Measurements from ENCODE around the gene PLEKHG2.

The PLEKHG2 gene

DNA sequence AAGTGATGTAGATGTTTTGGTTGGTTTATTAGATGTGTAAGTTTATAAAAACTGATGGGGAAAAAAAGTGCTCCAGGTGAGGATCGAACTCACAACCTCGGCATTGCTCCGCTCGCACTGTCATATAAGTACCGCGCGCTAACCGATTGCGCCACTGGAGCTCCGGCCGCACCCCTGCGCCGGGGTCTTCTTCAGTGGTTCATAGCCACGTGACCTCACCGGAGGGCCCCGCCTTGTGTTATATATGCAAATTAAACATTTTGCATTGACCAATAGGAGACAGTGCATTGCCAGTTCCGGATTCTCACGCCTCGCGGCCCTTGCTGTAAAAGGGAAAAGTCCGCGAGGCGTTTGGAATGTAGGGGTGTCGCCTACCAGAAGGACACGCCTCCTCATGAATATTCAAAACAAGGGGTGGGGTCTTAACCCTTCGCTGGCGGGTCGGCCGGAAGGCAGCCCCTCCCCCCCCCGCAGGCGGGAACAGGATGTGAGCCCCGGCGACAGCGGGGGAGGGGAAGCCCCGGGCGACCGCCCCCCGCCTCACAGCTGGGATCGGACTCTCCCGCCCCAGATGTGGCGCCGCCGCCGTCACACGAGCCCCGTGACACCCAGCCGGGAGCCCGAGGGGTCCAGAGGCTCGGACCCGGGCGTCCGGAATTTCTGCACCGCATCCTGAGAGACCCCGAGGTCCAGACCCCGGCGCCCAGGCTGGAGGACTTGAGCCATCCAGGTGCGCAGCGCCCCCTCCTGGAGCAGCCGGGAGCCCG lies at the start of gene PLEKHG2:
Gene PLEKHG2, plus strand, starts transcription at position 570 of the 767 bp plus-strand sequence. CDS start 1,418 bp downstream, outside the sequence.
- Histone ChIP-seq H3K27me3 (ENCODE audit: control insufficient read depth in 2 of 2, insufficient read depth in 2 of 2, low read length in 2 of 2) (peaks cover 2 to 7% of the 10 kb centered on the region in 2 donors), H3K9ac (ENCODE audit: low read depth in 1 of 2, low read length in 2 of 2) (peak within 1 kb of the TSS; percentile 98), H3K4me1 (ENCODE audit: control insufficient read depth in 2 of 2, insufficient read depth in 2 of 2, low read length in 2 of 2) (peaks cover 28 to 30% of the 10 kb centered on the region in 2 donors), H3K36me3 (ENCODE audit: control insufficient read depth in 2 of 2, insufficient read depth in 2 of 2, low read length in 2 of 2) (peaks cover 12 to 18% of the 10 kb centered on the region in 2 donors), H3K9me3 (ENCODE audit: control insufficient read depth in 2 of 2, low read length in 2 of 2) (no peaks in the 10 kb centered on the region), H3K27ac (ENCODE audit: low read depth in 2 of 2, low read length in 2 of 2) (peak within 1 kb of the TSS; percentile 97 to 100), H3K4me3 (ENCODE audit: low read length in 2 of 2) (peak within 1 kb of the TSS; percentile 73 to 83)

DNA sequence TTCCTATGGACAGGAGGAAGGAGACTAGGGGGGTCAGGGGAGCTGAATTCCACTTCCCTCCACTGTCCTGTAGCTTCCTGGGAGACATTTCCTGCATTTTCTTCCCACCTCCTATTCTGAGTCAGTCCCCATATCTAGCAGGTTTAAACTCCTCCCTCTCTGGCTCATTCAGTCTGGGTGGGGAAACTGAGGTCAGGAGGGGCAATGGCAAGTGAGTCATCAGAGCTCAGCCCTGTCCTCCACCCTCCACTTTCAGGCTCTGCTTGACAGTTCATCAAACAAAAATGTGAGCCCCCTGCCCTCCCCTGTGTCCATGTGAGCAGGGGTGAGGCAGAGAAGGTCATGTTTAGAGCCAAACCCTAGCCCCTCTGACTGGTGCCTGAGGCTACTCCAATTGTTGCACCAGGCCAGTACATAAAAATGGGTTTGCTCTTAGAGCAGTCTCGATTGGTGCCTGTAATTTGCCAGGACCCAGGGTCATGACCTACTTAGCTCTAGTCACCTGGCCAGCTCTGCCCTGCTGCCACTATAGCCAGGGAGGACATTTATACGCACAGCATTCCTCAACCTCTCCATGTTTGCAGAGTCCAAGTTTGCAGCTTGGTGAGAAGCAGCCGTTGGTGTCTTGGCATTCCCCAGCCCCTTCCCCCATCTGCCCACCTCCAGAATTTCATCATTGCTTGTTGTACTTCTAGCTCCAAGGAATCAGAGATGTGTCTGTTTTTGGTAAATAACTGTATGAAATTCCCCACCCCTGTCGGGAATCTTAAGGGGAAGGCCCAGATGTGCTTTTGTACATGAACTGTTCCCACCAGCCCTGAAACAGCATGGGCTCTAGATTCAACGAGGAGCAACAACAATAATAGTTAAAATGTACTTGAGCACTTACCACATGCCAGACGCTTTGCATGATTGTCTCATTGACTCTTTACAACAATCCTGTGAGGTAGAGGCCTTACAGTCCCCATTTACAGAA lies 49.5 kb upstream of the PLEKHG2 start:
- Histone ChIP-seq H3K4me3 (ENCODE audit: low read length in 2 of 2) (no peak overlapping the region), H3K27me3 (ENCODE audit: control insufficient read depth in 2 of 2, insufficient read depth in 2 of 2, low read length in 2 of 2) (no peaks in the 10 kb centered on the region), H3K36me3 (ENCODE audit: control insufficient read depth in 2 of 2, insufficient read depth in 2 of 2, low read length in 2 of 2) (peaks cover 28 to 45% of the 10 kb centered on the region in 2 donors), H3K9ac (ENCODE audit: low read depth in 1 of 2, low read length in 2 of 2) (no peak overlapping the region), H3K27ac (ENCODE audit: low read depth in 2 of 2, low read length in 2 of 2) (peak overlapping the region; percentile 1 to 59), H3K9me3 (ENCODE audit: control insufficient read depth in 2 of 2, low read length in 2 of 2) (no peaks in the 10 kb centered on the region), H3K4me1 (ENCODE audit: control insufficient read depth in 2 of 2, insufficient read depth in 2 of 2, low read length in 2 of 2) (no peaks in the 10 kb centered on the region)

DNA sequence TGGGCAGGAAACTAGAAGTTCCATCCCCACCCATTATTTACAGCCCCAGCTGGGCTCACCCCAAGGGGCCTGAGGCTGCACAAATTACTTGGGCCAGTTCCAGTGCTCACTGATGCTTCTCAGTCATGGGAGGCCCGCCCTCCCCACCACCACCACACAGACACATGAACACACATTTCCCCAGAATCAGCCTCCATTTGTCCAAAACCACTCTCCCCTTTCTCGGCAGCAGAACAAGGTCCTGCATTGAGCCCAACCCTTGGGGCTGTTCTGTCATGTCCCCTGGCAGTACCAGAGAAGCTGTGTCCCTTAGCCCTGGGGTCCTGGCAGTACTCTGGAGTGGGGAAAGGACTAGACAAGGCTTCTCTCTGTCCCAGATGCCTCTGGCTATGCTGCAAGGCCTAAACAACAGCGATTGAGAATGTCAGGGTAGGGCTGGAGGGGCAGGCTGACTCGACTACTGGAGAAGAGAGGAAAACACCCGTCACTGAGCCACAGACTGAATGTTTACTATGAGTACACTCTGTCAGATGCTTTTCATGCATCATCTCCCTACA lies 48.5 kb upstream of the PLEKHG2 start:
- Histone ChIP-seq H3K9me3 (ENCODE audit: control insufficient read depth in 2 of 2, low read length in 2 of 2) (no peaks in the 10 kb centered on the region), H3K4me3 (ENCODE audit: low read length in 2 of 2) (no peak overlapping the region), H3K4me1 (ENCODE audit: control insufficient read depth in 2 of 2, insufficient read depth in 2 of 2, low read length in 2 of 2) (no peaks in the 10 kb centered on the region), H3K27me3 (ENCODE audit: control insufficient read depth in 2 of 2, insufficient read depth in 2 of 2, low read length in 2 of 2) (no peaks in the 10 kb centered on the region), H3K27ac (ENCODE audit: low read depth in 2 of 2, low read length in 2 of 2) (peak overlapping the region; percentile 25 to 59), H3K9ac (ENCODE audit: low read depth in 1 of 2, low read length in 2 of 2) (no peak overlapping the region), H3K36me3 (ENCODE audit: control insufficient read depth in 2 of 2, insufficient read depth in 2 of 2, low read length in 2 of 2) (peaks cover 31 to 42% of the 10 kb centered on the region in 2 donors)

GRCh38 chr19:39365531-39365930 lies 46.9 kb upstream of the PLEKHG2 start:
- H3K27ac ChIP-seq (ENCODE audit: low read depth in 2 of 2, low read length in 2 of 2) = no peak overlapping the region

DNA sequence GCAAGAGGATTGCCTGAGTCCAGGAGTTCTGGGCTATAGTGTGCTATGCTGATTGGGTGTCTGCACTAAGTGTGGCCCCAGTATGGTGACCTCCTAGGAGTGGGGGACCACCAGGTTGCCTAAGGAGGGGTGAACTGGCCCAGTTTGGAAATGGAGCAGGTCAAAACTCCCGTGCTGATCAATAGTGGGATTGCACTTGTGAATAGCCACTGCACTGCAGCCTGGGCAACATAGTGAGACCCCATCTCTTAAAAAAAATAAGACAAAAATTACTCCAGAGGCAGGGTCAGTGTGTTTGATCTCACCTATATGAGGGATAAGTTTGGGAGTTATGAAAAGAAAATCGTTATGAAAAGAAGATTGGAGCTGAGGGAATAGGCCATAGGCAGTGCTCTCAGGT lies 43.3 kb upstream of the PLEKHG2 start:
- Histone ChIP-seq H3K9ac (ENCODE audit: low read depth in 1 of 2, low read length in 2 of 2) (no peak overlapping the region), H3K4me3 (ENCODE audit: low read length in 2 of 2) (no peak overlapping the region), H3K36me3 (ENCODE audit: control insufficient read depth in 2 of 2, insufficient read depth in 2 of 2, low read length in 2 of 2) (peaks cover 33 to 38% of the 10 kb centered on the region in 2 donors), H3K9me3 (ENCODE audit: control insufficient read depth in 2 of 2, low read length in 2 of 2) (no peaks in the 10 kb centered on the region), H3K27me3 (ENCODE audit: control insufficient read depth in 2 of 2, insufficient read depth in 2 of 2, low read length in 2 of 2) (no peaks in the 10 kb centered on the region), H3K27ac (ENCODE audit: low read depth in 2 of 2, low read length in 2 of 2) (no peak overlapping the region), H3K4me1 (ENCODE audit: control insufficient read depth in 2 of 2, insufficient read depth in 2 of 2, low read length in 2 of 2) (peaks cover 8 to 10% of the 10 kb centered on the region in 2 donors)

More at GRCh38 chr19:39365531-39365930, 46.9 kb upstream of the PLEKHG2 start:
- H3K9me3 ChIP-seq (ENCODE audit: control insufficient read depth in 2 of 2, low read length in 2 of 2) = no peaks in the 10 kb centered on the region
- H3K27me3 ChIP-seq (ENCODE audit: control insufficient read depth in 2 of 2, insufficient read depth in 2 of 2, low read length in 2 of 2) = no peaks in the 10 kb centered on the region
- H3K4me3 ChIP-seq (ENCODE audit: low read length in 2 of 2) = no peak overlapping the region
- H3K9ac ChIP-seq (ENCODE audit: low read depth in 1 of 2, low read length in 2 of 2) = no peak overlapping the region
- peaks cover 32 to 43% of the 10 kb centered on the region in 2 donors for H3K36me3 ChIP-seq (ENCODE audit: control insufficient read depth in 2 of 2, insufficient read depth in 2 of 2, low read length in 2 of 2)
- H3K4me1 ChIP-seq (ENCODE audit: control insufficient read depth in 2 of 2, insufficient read depth in 2 of 2, low read length in 2 of 2) = no peaks in the 10 kb centered on the region

GRCh38 chr19:39370735-39371134 lies 41.7 kb upstream of the PLEKHG2 start:
- H3K27ac ChIP-seq (ENCODE audit: low read depth in 2 of 2, low read length in 2 of 2) = no peak overlapping the region
- peaks cover 8 to 10% of the 10 kb centered on the region in 2 donors for H3K4me1 ChIP-seq (ENCODE audit: control insufficient read depth in 2 of 2, insufficient read depth in 2 of 2, low read length in 2 of 2)
- H3K36me3 ChIP-seq (ENCODE audit: control insufficient read depth in 2 of 2, insufficient read depth in 2 of 2, low read length in 2 of 2) = peaks cover 37 to 38% of the 10 kb centered on the region in 2 donors
- no peak overlapping the region for H3K4me3 ChIP-seq (ENCODE audit: low read length in 2 of 2)
- H3K9me3 ChIP-seq (ENCODE audit: control insufficient read depth in 2 of 2, low read length in 2 of 2) = no peaks in the 10 kb centered on the region
- H3K9ac ChIP-seq (ENCODE audit: low read depth in 1 of 2, low read length in 2 of 2) = no peak overlapping the region
- H3K27me3 ChIP-seq (ENCODE audit: control insufficient read depth in 2 of 2, insufficient read depth in 2 of 2, low read length in 2 of 2) = no peaks in the 10 kb centered on the region

- Histone ChIP-seq H3K4me1 (ENCODE audit: control insufficient read depth in 2 of 2, insufficient read depth in 2 of 2, low read length in 2 of 2) (peaks cover 8 to 10% of the 10 kb centered on the region in 2 donors), H3K36me3 (ENCODE audit: control insufficient read depth in 2 of 2, insufficient read depth in 2 of 2, low read length in 2 of 2) (peaks cover 52 to 53% of the 10 kb centered on the region in 2 donors), H3K9me3 (ENCODE audit: control insufficient read depth in 2 of 2, low read length in 2 of 2) (no peaks in the 10 kb centered on the region), H3K9ac (ENCODE audit: low read depth in 1 of 2, low read length in 2 of 2) (peak overlapping the region in 1 of 2 donors; percentile 32), H3K27me3 (ENCODE audit: control insufficient read depth in 2 of 2, insufficient read depth in 2 of 2, low read length in 2 of 2) (no peaks in the 10 kb centered on the region), H3K4me3 (ENCODE audit: low read length in 2 of 2) (no peak overlapping the region), H3K27ac (ENCODE audit: low read depth in 2 of 2, low read length in 2 of 2) (peak overlapping the region; percentile 77 to 83)
Measured at GRCh38 chr19:39372047-39372802, 40.2 kb upstream of the PLEKHG2 start.

GRCh38 chr19:39372941-39373340 lies 39.5 kb upstream of the PLEKHG2 start:
- H3K9me3 ChIP-seq (ENCODE audit: control insufficient read depth in 2 of 2, low read length in 2 of 2) = no peaks in the 10 kb centered on the region
- peak overlapping the region in 1 of 2 donors; percentile 32 for H3K9ac ChIP-seq (ENCODE audit: low read depth in 1 of 2, low read length in 2 of 2)
- H3K27me3 ChIP-seq (ENCODE audit: control insufficient read depth in 2 of 2, insufficient read depth in 2 of 2, low read length in 2 of 2) = no peaks in the 10 kb centered on the region
- peaks cover 8 to 10% of the 10 kb centered on the region in 2 donors for H3K4me1 ChIP-seq (ENCODE audit: control insufficient read depth in 2 of 2, insufficient read depth in 2 of 2, low read length in 2 of 2)
- H3K27ac ChIP-seq (ENCODE audit: low read depth in 2 of 2, low read length in 2 of 2) = peak overlapping the region; percentile 77 to 83
- H3K36me3 ChIP-seq (ENCODE audit: control insufficient read depth in 2 of 2, insufficient read depth in 2 of 2, low read length in 2 of 2) = peaks cover 59 to 60% of the 10 kb centered on the region in 2 donors
- H3K4me3 ChIP-seq (ENCODE audit: low read length in 2 of 2) = no peak overlapping the region

DNA sequence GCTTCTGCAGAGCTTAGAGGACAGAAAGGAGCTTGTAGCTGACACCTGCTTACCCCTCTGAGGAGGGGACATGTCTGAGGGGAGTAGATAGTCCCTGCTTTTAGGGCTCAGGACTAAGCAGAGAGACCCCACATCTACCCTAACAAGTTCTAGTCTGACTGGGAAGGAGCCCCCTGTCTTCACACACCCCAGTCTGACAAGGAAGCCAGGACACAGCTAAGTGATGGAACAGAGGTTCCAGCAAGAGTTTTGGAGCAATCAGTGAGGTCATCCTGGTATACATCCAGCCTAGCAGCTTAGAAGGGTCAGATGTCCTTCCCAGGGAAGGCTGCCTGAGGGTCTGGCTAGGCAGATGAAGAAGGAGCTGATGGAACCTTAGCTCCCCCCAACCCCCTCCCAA lies 36.5 kb upstream of the PLEKHG2 start:
- Histone ChIP-seq H3K4me1 (ENCODE audit: control insufficient read depth in 2 of 2, insufficient read depth in 2 of 2, low read length in 2 of 2) (peaks cover 8 to 10% of the 10 kb centered on the region in 2 donors), H3K4me3 (ENCODE audit: low read length in 2 of 2) (no peak overlapping the region), H3K36me3 (ENCODE audit: control insufficient read depth in 2 of 2, insufficient read depth in 2 of 2, low read length in 2 of 2) (peaks cover 61 to 62% of the 10 kb centered on the region in 2 donors), H3K27me3 (ENCODE audit: control insufficient read depth in 2 of 2, insufficient read depth in 2 of 2, low read length in 2 of 2) (no peaks in the 10 kb centered on the region), H3K9ac (ENCODE audit: low read depth in 1 of 2, low read length in 2 of 2) (no peak overlapping the region), H3K27ac (ENCODE audit: low read depth in 2 of 2, low read length in 2 of 2) (no peak overlapping the region), H3K9me3 (ENCODE audit: control insufficient read depth in 2 of 2, low read length in 2 of 2) (no peaks in the 10 kb centered on the region)

Measured in mucosa of rectum (tissue), 2 donors.